Measurements from ENCODE around the gene ARHGAP23.
A peak's percentile ranks its signal among the peaks of the same experiment; 100 is the strongest.

Gene ARHGAP23

DNA sequence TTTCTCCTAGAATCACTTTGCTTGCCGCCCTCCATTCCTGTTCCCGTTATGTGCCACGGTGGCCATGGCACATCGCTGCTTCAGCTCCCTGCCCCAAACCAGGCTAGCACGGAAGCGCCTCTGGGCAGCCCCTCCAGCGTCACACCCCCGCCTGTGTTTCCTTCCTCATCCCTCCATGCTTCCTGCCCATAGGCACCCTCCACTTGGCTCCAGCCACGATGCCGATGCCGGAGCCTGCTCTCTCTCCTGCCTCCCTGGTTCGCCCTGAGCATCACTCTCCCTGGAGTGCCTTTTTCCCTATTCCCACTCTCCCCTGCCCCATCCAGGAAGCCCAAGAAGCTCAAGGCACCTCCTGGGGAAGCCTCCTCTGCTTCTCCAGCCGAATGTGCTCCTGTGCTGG lies 3.2 kb upstream of the ARHGAP23 start:
- Histone ChIP-seq H3K36me3 (replicated peaks) (no peaks in the 10 kb centered on the region), H3K27ac (no peak overlapping the region), H3K27me3 (replicated peaks) (no peaks in the 10 kb centered on the region), H3K4me3 (ENCODE audit: low read depth, low read length) (no peak overlapping the region)
- no peak for DNase-seq
- TF ChIP-seq, protein P1, sequence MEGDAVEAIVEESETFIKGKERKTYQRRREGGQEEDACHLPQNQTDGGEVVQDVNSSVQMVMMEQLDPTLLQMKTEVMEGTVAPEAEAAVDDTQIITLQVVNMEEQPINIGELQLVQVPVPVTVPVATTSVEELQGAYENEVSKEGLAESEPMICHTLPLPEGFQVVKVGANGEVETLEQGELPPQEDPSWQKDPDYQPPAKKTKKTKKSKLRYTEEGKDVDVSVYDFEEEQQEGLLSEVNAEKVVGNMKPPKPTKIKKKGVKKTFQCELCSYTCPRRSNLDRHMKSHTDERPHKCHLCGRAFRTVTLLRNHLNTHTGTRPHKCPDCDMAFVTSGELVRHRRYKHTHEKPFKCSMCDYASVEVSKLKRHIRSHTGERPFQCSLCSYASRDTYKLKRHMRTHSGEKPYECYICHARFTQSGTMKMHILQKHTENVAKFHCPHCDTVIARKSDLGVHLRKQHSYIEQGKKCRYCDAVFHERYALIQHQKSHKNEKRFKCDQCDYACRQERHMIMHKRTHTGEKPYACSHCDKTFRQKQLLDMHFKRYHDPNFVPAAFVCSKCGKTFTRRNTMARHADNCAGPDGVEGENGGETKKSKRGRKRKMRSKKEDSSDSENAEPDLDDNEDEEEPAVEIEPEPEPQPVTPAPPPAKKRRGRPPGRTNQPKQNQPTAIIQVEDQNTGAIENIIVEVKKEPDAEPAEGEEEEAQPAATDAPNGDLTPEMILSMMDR (IDR thresholded peaks at IDR 0.05; ENCODE audit: low read depth, low read length, missing control alignments): no peak
- in situ Hi-C loops (cut with HindIII; ENCODE audit: low pct_ligation_motif_present, low sequenced_read_pairs): no loop called here

- H3K36me3 ChIP-seq (replicated peaks): no peaks in the 10 kb centered on the region
- TF ChIP-seq, protein P1 (IDR thresholded peaks at IDR 0.05; ENCODE audit: low read depth, low read length, missing control alignments): no peak
- H3K27me3 ChIP-seq (replicated peaks): no peaks in the 10 kb centered on the region
- no peak overlapping the region for H3K27ac ChIP-seq
- DNase-seq: no peak
- in situ Hi-C loops (cut with HindIII; ENCODE audit: low pct_ligation_motif_present, low sequenced_read_pairs): no loop called here
- no peak overlapping the region for H3K4me3 ChIP-seq (ENCODE audit: low read depth, low read length)
Observed at GRCh38 chr17:38425744-38426143, 2.5 kb upstream of the ARHGAP23 start.

GRCh38 chr17:38426441-38426840 lies 1.8 kb upstream of the ARHGAP23 start:
- H3K27me3 ChIP-seq (replicated peaks): no peaks in the 10 kb centered on the region
- TF ChIP-seq, protein P1 (IDR thresholded peaks at IDR 0.05; ENCODE audit: low read depth, low read length, missing control alignments): no peak
- no peak overlapping the region for H3K27ac ChIP-seq
- H3K4me3 ChIP-seq (ENCODE audit: low read depth, low read length): no peak overlapping the region
- DNase-seq: no peak
- in situ Hi-C loops (cut with HindIII; ENCODE audit: low pct_ligation_motif_present, low sequenced_read_pairs): no loop called here
- no peaks in the 10 kb centered on the region for H3K36me3 ChIP-seq (replicated peaks)

- Histone ChIP-seq H3K27me3 (replicated peaks) (no peaks in the 10 kb centered on the region), H3K27ac (no peak overlapping the region), H3K36me3 (replicated peaks) (no peaks in the 10 kb centered on the region), H3K4me3 (ENCODE audit: low read depth, low read length) (peak overlapping the region; percentile 72)
- in situ Hi-C loops (cut with HindIII; ENCODE audit: low pct_ligation_motif_present, low sequenced_read_pairs): no loop called here
- TF ChIP-seq, protein P1 (IDR thresholded peaks at IDR 0.05; ENCODE audit: low read depth, low read length, missing control alignments): no peak
- DNase-seq: no peak
Observed at GRCh38 chr17:38427160-38427949, 909 bp upstream of the ARHGAP23 start.

DNA sequence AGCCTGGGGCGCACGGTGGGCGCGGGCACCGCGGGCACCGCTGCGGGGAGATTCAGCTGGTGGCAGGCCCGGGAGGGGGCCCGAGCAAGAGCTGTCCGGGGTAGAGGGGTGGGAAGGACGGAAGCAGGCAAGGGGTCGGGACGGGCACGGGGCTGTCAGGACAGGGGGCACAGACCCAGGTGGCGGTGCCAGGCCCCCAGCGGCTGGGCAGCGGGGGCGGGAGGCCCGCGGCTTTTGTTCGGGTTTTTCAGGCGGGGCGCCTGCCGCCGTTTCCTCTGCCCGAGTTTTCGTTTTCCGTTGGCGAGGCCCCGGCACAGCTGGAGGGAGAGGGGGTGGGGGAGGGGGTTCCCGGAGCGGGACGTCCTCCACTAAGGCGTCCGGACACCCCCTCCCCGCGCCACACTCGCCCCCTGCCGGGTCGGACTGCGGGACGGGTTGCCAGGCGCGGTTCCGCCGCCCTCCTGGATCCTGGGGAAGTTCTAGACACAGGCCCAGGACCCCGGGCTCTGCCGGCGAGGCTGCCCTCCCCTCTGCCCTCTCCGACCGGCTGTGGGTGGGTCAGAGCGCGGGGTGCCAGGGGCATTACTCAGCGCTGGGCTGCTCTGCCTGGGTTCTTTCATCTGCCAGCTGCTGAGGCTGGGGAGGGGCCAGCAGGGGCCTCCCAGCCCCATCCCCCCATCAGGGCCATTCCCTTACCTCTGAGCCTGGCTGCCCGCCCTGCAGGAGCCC lies 543 bp downstream of the ARHGAP23 start:
- in situ Hi-C loops (cut with HindIII; ENCODE audit: low pct_ligation_motif_present, low sequenced_read_pairs): no loop called here
- H3K27ac ChIP-seq: no peak overlapping the region
- TF ChIP-seq, protein P1 (IDR thresholded peaks at IDR 0.05; ENCODE audit: low read depth, low read length, missing control alignments): peak; percentile 8

More for the DNA sequence above, 543 bp downstream of the ARHGAP23 start:
- Histone ChIP-seq H3K36me3 (replicated peaks) (no peaks in the 10 kb centered on the region), H3K4me3 (ENCODE audit: low read depth, low read length) (peak overlapping the region; percentile 72), H3K27me3 (replicated peaks) (no peaks in the 10 kb centered on the region)
- no peak for DNase-seq
